Erythroblast (primary cell): ENCODE results near the gene TOGARAM2.

Experiments used
- GATA1 ChIP-seq: IDR thresholded peaks from 2 replicates; pipeline ENCODE4 v1.6.1; 2011; ENCODE audit warnings: low read depth, mild to moderate bottlenecking, control low read depth, low read length, moderate library complexity
- POLR2A ChIP-seq: IDR thresholded peaks from 2 replicates; pipeline ENCODE4 v1.6.1; 2011; ENCODE audit warnings: mild to moderate bottlenecking, low read length

- TF ChIP-seq POLR2A (no peak), GATA1 (no peak)
These were observed 98.8 kb downstream of the TOGARAM2 start for GRCh38 chr2:29079887-29080286.
